Measurements from ENCODE around the gene XPNPEP3. TPM values are rescaled to one million over a fixed set of nuclear protein-coding genes. Genes with fewer than 3 reads are reported as not detected.

Gene XPNPEP3
- total RNA-seq, 3 donors from 2014 or later = 11.5 to 13.8 (median 12.0) TPM

- peaks cover 0 to 9% of the 10 kb centered on the region in 2 donors for H3K4me1 ChIP-seq
- intact Hi-C loops (cut with DNase I; ENCODE audit: low total_unique reads) = loop anchor here (10.0 kb wide), 1 partner anchor 144 kb away; the partner anchor contains the start of gene EP300
- H3K27ac ChIP-seq = peak within 1 kb of the TSS; percentile 95 to 97
- H3K36me3 ChIP-seq = peaks cover 5% of the 10 kb centered on the region
- peak; percentile 98 for DNase-seq (ENCODE audit: low spot score in 2 of 2)
- H3K27me3 ChIP-seq = no peaks in the 10 kb centered on the region
- TF ChIP-seq POLR2AphosphoS5 (IDR thresholded peaks at IDR 0.05) (peak; percentile 86 to 93 (median 91)), CTCF (IDR thresholded peaks at IDR 0.05) (no peak), POLR2A (IDR thresholded peaks at IDR 0.05) (peak; percentile 77)
- H3K9me3 ChIP-seq = no peaks in the 10 kb centered on the region
- peak within 1 kb of the TSS; percentile 68 to 90 (median 87) for H3K4me3 ChIP-seq
Measured at GRCh38 chr22:40950962-40951794, 94.2 kb downstream of the XPNPEP3 start, which contains the start of gene RBX1. TSS of gene RBX1 (plus strand) at chr22:40951378. CDS start at chr22:40951399, 21 bp downstream.

GRCh38 chr22:40951795-40952605, 95.1 kb downstream of the XPNPEP3 start:
- no peak for DNase-seq (ENCODE audit: low spot score in 2 of 2)
- H3K36me3 ChIP-seq = peaks cover 5% of the 10 kb centered on the region
- no peaks in the 10 kb centered on the region for H3K27me3 ChIP-seq
- intact Hi-C loops (cut with DNase I; ENCODE audit: low total_unique reads) = loop anchor here (10.0 kb wide), 1 partner anchor 143 kb away; the partner anchor contains the start of gene EP300
- TF ChIP-seq POLR2A (IDR thresholded peaks at IDR 0.05) = no peak
- TF ChIP-seq CTCF (IDR thresholded peaks at IDR 0.05) = no peak
- no peak for TF ChIP-seq POLR2AphosphoS5 (IDR thresholded peaks at IDR 0.05)
- H3K9me3 ChIP-seq = no peaks in the 10 kb centered on the region
- peak overlapping the region; percentile 68 to 90 (median 87) for H3K4me3 ChIP-seq
- H3K27ac ChIP-seq = peak overlapping the region; percentile 95 to 97
- H3K4me1 ChIP-seq = peaks cover 0 to 9% of the 10 kb centered on the region in 2 donors

GRCh38 chr22:40953471-40953870, 96.5 kb downstream of the XPNPEP3 start:
- no peak for DNase-seq (ENCODE audit: low spot score in 2 of 2)
- Histone ChIP-seq H3K36me3 (peaks cover 5% of the 10 kb centered on the region), H3K27me3 (no peaks in the 10 kb centered on the region), H3K27ac (no peak overlapping the region), H3K4me1 (peaks cover 0 to 9% of the 10 kb centered on the region in 2 donors), H3K9me3 (no peaks in the 10 kb centered on the region), H3K4me3 (no peak overlapping the region)
- intact Hi-C loops (cut with DNase I; ENCODE audit: low total_unique reads) = loop anchor here (10.0 kb wide), 1 partner anchor 141 kb away; the partner anchor contains the start of gene EP300
- TF ChIP-seq POLR2AphosphoS5 (IDR thresholded peaks at IDR 0.05) (no peak), POLR2A (IDR thresholded peaks at IDR 0.05) (no peak), CTCF (IDR thresholded peaks at IDR 0.05) (no peak)

- Histone ChIP-seq H3K27me3 (no peaks in the 10 kb centered on the region), H3K9me3 (no peaks in the 10 kb centered on the region), H3K36me3 (peaks cover 5% of the 10 kb centered on the region), H3K4me3 (no peak overlapping the region), H3K4me1 (peaks cover 0 to 9% of the 10 kb centered on the region in 2 donors), H3K27ac (no peak overlapping the region)
- DNase-seq (ENCODE audit: low spot score in 2 of 2) = no peak
- intact Hi-C loops (cut with DNase I; ENCODE audit: low total_unique reads) = loop anchor here (10.0 kb wide), 1 partner anchor 141 kb away; the partner anchor contains the start of gene EP300
- TF ChIP-seq CTCF (IDR thresholded peaks at IDR 0.05) (no peak), POLR2A (IDR thresholded peaks at IDR 0.05) (no peak), POLR2AphosphoS5 (IDR thresholded peaks at IDR 0.05) (no peak)
Measured at GRCh38 chr22:40954113-40954512, 97.2 kb downstream of the XPNPEP3 start.
